DMS 273 treated with DMSO at 0.1 percent for 48 hours (cell line): ENCODE measurements around the gene FOXC1.

Experiments used
- DNase-seq: peaks from one replicate; lab custom pipeline; 2025; lab: John Stamatoyannopoulos, UW

Gene FOXC1

DNA sequence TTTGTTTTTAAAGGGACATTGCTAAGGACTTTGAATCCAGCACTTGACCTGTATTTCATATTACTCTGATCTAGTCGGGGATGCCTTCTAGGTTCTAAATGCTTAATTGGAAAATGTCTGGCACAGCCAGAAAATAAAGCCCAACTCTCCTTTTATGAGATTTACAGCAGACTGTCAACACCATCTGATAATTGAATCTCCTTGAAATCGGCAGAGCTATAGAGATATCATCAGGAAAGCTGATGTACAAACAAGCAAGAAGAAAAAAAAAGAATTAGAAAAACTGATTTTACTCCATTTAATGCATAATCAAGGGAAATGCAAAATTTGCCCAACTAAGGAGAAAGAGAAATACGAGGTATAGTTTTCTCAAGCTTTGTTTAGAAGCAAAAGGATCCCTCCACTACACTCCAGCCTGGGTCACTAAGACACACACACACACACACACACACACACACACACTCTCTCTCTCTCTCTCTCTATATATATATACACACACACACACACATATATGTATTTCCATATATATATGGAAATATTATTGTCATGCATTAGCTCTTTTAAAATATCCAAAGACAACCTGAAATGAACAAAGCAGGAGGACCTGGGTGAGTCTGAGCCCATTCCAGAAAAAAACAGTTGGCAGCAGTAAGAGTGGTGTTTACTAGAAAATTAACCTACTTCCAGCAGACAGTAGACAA is 9.5 kb upstream of the FOXC1 start:
- no peak for DNase-seq

- DNase-seq = no peak
Observed at GRCh38 chr6:1600764-1601157, 9.0 kb upstream of the FOXC1 start.

GRCh38 chr6:1601158-1602048 is 8.3 kb upstream of the FOXC1 start:
- DNase-seq = no peak

DNA sequence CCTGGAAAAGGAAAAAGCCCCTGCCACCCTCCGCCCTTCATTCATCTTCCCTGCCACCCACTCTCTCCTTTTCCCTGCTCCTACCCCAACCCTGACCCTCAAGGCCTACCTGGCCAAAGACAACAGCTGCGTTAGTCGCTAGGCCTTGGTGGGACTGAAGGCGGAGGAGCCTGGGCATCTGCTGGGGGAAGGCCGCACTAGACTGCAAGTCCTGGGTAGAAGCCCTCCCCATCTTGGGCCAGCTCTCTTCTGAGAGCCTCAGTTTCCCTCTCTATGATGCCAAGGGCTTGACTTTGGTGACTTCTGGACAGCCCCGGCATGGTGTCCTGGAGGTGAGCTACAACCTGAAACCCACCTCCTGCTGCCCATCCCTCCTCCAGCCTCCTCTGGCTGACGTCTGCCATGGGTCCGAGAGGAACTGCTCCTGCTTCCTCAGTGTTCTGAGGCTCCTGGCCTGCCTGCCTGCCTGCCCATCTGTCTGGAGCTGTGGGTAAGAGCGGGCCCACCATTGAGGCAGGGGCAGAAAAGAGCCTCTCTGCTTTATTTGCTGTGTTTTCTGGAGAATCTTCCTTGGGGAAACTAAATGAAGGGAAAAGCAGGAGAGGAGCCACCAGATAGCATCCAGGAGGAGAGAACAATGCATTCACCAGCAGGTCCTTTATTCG is 7.5 kb upstream of the FOXC1 start:
- DNase-seq = no peak

DNA sequence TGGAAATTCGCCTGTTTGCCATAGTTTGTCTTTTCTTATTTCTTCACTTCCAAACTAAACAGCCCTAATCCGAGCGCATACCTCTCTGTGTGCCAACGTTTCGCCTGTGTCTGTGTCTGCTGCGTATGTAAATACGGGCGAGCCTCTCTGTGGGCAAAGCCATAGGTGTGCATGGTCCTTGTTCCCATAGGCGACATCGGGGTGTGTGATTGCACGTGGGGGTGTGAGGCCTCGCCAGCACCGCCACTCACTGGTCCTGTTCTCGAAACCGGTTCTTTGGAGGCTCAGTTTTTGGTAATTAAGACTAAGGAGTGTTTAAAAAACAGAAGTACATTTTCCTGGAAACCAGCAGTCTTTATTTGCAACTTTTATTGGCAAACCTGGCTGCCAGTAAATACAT is 6.0 kb upstream of the FOXC1 start:
- DNase-seq = no peak

GRCh38 chr6:1604158-1605003 is 5.3 kb upstream of the FOXC1 start:
- DNase-seq = no peak

DNA sequence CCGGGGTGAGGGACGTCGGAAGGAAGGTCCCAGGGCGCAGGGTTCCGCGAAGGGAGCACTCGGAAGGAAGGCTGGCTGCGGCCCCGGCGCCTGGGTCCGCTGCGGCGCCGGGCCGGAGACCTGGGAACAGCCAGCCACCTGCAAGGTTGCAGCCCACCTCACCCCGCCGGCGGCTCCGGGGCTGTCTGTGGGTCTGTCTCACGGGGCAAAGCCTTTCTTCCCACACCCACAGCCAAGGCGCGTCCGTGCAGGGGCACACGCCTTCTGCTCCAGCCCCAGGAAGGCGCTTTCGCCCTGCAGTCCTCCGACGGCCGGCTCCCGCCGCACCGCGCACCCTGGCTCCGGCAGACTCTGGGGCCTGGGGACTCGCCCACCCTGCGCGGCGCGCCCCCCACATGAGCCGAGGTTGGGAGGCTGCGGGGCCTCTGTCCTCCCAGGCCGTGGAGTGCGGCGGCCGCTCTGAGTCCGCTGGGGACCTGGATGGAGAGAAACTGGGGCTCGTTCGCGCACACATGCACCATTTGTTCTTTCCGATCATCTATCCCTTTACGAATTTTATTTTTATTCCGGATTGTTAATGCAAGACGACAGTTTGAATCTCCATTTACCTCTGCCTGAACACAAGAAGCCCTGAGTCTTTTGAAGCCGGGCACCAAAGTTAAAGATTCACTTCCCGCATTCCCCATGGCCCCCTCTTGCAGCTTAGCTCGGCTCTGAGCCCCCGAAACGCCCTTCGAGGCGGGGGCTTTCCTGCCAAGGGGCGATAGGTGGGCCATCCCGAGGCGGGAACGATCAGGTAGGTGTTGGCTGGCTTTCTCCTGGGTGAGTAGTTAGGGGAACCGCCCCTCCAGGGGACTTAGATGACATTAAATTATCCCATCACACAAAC is 4.5 kb upstream of the FOXC1 start:
- no peak for DNase-seq

- no peak for DNase-seq
Observed at GRCh38 chr6:1605893-1606779, 3.6 kb upstream of the FOXC1 start.

- no peak for DNase-seq
Observed at GRCh38 chr6:1606780-1607515, 2.8 kb upstream of the FOXC1 start.

DNA sequence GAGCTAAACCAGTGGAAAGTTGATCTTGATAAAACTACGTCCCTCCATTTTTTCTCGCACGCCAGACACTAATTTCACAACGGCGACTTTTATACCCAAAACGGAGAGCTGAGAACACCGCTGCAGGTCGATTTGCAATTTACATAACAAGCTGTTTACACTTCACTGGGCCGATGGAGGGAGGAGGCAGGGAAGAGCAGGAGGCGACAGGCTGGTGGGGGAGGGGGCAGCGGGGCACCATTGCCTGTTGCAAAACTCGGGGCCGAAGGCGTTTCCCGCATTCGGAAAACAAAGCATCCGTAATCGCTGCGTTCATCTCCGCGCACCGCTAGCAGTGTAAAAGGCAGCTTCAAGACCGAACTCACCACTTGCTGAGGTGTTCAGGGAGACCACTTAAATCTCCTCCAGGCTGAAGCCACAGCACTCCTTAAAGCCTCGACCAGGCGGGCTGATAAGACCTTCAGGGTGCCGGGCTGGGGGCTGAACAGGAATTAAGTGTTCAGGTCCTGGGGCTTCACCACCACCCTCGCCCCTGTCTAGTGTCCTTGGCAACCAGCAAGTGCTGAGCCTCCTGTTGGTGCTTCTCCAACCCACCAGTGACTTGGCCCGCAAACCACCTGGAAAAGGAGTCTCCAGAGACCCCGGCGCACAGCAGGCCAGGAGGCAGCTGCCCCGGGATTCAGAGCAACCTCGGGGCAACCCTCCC is 2.0 kb upstream of the FOXC1 start:
- no peak for DNase-seq

DNA sequence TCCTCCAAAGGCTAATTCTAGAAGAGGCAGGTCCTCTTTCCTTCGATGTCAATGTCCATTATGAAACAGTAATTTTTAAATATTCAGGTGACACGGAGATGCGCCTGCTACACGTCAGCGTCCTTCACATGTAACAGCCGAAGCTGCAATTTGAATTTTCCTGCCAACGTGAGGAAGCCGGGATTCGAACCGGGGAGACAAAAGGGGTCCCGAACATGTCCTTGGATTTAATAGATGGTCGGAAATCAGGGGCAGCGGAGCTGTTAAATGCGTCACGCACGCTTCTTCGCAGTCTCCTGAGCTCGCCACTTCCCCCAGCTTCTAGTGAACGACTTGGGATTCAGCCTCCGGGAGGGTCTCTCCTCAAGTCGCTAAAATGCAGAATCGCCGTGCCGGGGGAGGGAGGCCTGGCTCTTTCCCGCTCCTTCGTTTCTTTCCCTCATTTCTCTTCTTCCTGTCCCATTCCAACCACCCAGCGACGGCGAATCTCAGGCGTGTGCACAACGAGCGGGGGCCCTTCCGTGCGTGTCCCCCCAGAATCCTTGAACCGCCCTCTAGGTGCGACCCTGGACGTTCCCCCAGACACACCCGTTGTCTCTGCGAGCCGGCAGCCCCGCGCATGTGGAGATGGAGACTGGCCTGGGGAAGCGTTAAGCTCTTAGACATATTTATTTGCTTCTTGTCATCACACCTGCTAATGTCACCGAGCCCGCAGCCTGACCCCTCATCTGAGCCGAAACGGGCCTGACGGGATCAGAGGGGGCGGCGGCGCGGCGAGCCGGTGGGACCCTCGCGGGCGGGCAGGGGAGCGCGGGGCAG is 1.3 kb upstream of the FOXC1 start:
- DNase-seq = no peak

- no peak for DNase-seq
Observed at GRCh38 chr6:1609041-1609647, 571 bp upstream of the FOXC1 start.

GRCh38 chr6:1610497-1611321 is 994 bp downstream of the FOXC1 start:
- no peak for DNase-seq

DNA sequence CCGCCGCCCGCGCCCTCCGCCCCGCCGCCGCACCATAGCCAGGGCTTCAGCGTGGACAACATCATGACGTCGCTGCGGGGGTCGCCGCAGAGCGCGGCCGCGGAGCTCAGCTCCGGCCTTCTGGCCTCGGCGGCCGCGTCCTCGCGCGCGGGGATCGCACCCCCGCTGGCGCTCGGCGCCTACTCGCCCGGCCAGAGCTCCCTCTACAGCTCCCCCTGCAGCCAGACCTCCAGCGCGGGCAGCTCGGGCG is 1.5 kb downstream of the FOXC1 start:
- no peak for DNase-seq

DNA sequence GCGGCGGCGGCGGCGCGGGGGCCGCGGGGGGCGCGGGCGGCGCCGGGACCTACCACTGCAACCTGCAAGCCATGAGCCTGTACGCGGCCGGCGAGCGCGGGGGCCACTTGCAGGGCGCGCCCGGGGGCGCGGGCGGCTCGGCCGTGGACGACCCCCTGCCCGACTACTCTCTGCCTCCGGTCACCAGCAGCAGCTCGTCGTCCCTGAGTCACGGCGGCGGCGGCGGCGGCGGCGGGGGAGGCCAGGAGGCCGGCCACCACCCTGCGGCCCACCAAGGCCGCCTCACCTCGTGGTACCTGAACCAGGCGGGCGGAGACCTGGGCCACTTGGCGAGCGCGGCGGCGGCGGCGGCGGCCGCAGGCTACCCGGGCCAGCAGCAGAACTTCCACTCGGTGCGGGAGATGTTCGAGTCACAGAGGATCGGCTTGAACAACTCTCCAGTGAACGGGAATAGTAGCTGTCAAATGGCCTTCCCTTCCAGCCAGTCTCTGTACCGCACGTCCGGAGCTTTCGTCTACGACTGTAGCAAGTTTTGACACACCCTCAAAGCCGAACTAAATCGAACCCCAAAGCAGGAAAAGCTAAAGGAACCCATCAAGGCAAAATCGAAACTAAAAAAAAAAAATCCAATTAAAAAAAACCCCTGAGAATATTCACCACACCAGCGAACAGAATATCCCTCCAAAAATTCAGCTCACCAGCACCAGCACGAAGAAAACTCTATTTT is 2.0 kb downstream of the FOXC1 start:
- DNase-seq = no peak
